Cardiac fibroblast (primary cell): ENCODE data around the gene ATP6V1C2.
"Not testable (repeated sequence)": the region's sequence is repeated elsewhere in the genome, so short reads cannot be mapped to it uniquely, and the experiment has no call there.

Experiments
- DNase-seq, 2 donors: peaks; one replicate each; pipeline versions ENCODE4 v3.0.0 to v3.0.0-alpha.2; 2010; ENCODE audit warnings: low read depth in 2 of 2
- H3K4me3 ChIP-seq, 2 donors: replicated peaks in 1 of 2; 1 replicate in 1 of 2; 2 replicates in 1 of 2; pipeline ENCODE4 v1.5.1; 2011; ENCODE audit warnings: low read depth in 2 of 2, low read length in 2 of 2, mild to moderate bottlenecking in 2 of 2, moderate library complexity in 1 of 2
- TF ChIP-seq, protein P1 (sequence below): IDR thresholded peaks from one replicate; pipeline ENCODE4 v1.5.1; 2011; ENCODE audit warnings: low read depth, mild to moderate bottlenecking, low read length, inconsistent platforms

ATP6V1C2 gene

DNA sequence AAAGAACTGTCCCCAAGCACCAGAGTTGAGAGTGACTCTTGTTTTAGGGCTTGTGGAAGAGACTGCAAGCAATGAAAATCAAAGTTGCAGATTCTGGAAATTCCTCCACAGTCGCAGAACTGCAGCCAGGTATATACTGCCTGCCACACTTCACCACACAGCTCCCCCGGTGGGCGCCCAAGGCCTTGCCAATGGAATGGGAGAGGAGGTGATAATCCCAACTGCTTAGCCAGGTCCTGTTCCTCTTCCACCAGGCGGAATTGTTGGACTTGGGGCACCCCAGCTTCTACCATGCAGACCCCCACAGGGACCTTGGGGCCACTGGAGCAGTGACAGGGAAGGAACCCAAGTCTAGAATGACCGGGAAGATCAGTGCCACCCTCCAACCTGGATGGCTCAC is 96.0 kb downstream of the ATP6V1C2 start:
- DNase-seq: no peak
- TF ChIP-seq, protein P1, sequence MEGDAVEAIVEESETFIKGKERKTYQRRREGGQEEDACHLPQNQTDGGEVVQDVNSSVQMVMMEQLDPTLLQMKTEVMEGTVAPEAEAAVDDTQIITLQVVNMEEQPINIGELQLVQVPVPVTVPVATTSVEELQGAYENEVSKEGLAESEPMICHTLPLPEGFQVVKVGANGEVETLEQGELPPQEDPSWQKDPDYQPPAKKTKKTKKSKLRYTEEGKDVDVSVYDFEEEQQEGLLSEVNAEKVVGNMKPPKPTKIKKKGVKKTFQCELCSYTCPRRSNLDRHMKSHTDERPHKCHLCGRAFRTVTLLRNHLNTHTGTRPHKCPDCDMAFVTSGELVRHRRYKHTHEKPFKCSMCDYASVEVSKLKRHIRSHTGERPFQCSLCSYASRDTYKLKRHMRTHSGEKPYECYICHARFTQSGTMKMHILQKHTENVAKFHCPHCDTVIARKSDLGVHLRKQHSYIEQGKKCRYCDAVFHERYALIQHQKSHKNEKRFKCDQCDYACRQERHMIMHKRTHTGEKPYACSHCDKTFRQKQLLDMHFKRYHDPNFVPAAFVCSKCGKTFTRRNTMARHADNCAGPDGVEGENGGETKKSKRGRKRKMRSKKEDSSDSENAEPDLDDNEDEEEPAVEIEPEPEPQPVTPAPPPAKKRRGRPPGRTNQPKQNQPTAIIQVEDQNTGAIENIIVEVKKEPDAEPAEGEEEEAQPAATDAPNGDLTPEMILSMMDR: peak; percentile 9

DNA sequence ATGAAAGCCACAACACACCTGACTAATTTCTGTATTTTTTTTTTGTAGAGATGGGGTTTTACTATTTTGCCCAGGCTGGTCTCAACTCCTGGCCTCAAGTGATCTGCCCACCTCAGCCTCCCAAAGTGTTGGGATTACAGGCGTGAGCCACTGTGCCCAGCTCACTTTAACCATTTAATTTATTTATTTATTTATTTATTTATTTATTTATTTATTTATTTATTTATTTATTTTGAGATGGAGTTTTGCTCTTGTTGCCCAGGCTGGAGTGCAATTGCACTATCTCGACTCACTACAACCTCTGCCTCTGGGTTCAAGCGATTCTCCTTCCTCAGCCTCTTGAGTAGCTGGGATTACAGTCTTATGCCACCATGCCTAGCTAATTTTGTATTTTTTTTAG is 96.9 kb downstream of the ATP6V1C2 start:
- not testable (repeated sequence) for DNase-seq, H3K4me3 ChIP-seq

More for the DNA sequence above, 96.0 kb downstream of the ATP6V1C2 start:
- no peak overlapping the region for H3K4me3 ChIP-seq

DNA sequence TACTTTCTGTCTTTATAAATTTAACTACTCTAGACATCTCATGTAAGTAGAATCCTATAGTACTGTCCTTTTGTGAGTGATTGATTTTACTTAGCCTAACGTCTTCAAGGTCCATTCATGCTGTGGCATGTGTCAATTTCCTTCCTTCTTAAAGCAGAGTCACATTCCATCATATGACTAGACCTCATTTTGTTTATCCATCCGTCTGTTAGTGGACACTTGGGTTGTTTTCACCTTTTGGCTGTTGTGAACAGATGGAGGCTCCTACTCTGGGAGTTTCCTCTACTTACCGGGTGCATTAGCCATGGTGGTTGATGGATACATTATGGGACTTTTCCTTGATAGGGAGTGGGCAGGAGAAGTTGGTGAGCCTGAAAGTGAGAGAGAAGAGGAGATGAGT is 97.6 kb downstream of the ATP6V1C2 start:
- H3K4me3 ChIP-seq: no peak overlapping the region
- no peak for DNase-seq
- TF ChIP-seq, protein P1: no peak

DNA sequence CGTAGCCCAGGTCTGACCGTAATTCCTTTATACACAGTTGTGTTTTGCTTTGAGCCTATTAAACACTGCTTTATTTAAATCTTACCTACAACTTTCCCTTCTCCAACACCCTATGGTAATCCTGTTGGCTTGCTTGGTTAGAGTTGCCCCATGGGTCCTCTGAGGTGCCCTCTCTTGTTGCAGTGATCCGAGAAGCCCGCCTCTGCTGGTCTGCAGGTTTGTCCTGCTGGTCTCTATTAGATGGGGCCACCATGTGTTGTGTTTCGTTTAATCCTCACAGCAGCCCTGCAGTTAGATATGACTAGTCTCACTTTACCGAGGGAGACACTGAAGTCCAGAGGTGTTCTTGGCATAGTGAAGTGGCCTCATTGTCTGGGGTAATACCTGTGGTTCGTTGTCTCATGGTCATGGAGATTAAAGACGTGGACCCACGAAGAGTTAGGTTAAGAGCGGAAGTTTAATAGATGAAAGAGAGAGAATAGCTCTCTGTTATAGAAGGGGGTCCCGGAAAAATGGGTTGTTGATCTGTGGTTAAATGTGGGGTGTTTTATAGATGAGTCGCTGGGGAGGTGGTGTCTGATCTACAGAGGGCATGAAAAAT is 98.4 kb downstream of the ATP6V1C2 start:
- no peak for DNase-seq
- H3K4me3 ChIP-seq: no peak overlapping the region
- TF ChIP-seq, protein P1: no peak

DNA sequence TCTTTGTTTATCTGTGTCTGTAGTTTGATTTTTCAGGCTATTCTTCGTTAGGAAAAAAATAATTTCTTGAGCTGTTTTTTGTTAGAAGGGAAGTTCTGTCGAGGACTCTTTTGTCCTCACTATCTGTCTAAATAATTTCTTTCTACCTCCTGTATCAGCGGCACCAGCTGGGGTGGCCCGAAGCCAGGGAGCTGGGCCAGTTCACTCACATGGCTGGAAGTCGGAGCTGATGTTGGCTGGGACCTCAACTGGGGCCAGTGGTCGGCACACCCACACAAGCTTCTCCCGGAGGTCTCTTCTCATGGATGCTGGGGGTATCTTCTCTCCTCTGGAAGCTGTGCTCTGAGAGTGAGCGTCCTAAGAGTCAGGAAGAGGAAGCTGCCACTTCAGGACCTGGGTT is 99.1 kb downstream of the ATP6V1C2 start:
- TF ChIP-seq, protein P1: no peak
- no peak overlapping the region for H3K4me3 ChIP-seq
- DNase-seq: no peak

DNA sequence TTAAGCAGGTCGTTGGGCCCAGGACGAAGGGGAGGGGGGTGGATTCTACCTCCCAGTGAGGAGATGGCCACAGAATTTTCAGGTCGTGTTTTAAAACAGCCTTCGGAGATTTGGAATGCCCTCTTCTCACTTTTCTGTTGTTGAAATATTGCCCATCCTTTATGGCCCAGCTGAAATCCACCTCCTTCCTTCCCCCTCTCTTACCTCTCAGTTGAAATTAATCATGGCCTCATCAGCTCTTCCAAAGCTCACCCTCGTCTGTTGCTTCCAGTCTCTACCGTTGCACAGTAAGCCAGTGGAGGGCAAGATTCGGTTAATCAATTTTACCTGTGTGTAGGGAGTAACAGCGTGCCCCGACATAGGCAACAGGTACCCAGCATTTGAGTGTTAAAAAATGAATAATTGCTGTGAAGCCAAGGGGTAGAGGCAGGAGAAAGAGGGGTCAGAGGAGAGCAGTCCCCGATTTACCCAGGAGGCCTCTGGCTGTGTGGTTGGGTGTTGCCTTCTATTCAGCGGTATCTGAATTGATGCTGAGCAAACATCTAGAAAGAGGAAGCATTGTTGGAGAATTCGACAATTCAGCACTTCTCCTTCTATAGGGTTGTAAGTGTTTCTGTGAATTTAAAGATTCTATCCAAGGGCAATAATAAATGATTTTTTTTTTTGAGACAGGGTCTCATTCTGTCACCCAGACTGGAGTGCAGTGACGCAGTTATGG is 99.7 kb downstream of the ATP6V1C2 start:
- TF ChIP-seq, protein P1: no peak
- no peak for DNase-seq

DNA sequence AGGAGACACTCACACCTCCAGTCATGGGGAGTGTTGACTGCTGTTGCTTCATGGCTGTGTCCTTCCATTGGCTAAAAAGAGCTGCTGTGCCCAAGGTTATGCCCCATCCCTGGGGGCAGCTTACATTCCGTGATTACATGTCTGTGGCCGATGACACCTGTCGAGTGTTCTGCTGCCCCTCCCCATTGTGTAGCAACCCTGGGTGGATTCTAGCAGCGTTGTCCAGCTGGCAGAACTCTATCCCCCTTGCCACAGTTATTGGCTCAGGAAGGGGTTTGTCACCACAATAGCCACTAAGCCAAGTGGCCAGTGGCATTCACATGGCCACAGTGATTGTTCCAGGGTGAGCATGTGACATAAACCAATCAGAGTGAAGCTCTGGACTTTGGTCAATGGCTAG is 102.8 kb downstream of the ATP6V1C2 start:
- no peak overlapping the region for H3K4me3 ChIP-seq
- TF ChIP-seq, protein P1: no peak
- no peak for DNase-seq

More for the DNA sequence above, 99.7 kb downstream of the ATP6V1C2 start:
- H3K4me3 ChIP-seq: no peak overlapping the region
